DOHH2 (cell line): ENCODE results near the gene IFIH1.

ENCODE experiments used
- EZH2phosphoT487 ChIP-seq: fragments of 200-600 bp; sonication (generic); IDR thresholded peaks from 2 replicates; pipeline ENCODE4 v1.6.1; 2017; ENCODE audit warnings: borderline replicate concordance, mild to moderate bottlenecking, antibody characterized with exemption, low read length, moderate library complexity, mixed read lengths
- TF ChIP-seq, protein P1 (sequence below): fragments of 200-600 bp; sonication (generic); IDR thresholded peaks from one replicate; pipeline ENCODE4 v1.5.1; 2014; ENCODE audit warnings: antibody characterized with exemption, mild to moderate bottlenecking, low read depth, low read length; ENCODE audit not compliant: poor library complexity, severe bottlenecking

DNA sequence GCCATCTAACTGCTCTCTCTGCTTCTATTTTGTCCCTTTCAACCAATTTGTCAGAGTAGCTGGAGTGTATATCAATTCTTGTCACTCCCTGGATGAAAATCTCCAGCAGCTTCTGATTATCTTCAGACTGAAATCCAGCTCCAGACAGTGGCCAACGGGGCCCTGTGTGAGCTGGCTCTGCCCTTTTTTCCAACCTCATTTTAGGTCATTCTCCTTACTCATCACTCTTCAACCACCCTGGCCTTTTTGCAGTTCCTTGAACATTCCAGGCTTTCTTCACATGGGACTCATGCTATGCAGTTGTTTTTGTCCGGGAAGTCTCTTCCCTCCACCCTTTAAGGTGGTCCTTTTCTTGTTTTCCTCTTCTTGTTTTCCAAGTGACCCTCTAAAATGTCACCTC, 59.8 kb downstream of the IFIH1 start:
- TF ChIP-seq EZH2phosphoT487 = no peak
- TF ChIP-seq, protein P1, sequence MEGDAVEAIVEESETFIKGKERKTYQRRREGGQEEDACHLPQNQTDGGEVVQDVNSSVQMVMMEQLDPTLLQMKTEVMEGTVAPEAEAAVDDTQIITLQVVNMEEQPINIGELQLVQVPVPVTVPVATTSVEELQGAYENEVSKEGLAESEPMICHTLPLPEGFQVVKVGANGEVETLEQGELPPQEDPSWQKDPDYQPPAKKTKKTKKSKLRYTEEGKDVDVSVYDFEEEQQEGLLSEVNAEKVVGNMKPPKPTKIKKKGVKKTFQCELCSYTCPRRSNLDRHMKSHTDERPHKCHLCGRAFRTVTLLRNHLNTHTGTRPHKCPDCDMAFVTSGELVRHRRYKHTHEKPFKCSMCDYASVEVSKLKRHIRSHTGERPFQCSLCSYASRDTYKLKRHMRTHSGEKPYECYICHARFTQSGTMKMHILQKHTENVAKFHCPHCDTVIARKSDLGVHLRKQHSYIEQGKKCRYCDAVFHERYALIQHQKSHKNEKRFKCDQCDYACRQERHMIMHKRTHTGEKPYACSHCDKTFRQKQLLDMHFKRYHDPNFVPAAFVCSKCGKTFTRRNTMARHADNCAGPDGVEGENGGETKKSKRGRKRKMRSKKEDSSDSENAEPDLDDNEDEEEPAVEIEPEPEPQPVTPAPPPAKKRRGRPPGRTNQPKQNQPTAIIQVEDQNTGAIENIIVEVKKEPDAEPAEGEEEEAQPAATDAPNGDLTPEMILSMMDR = no peak
